Testis (tissue), 3 donors: Measurements from ENCODE around the gene REL. TPM values are rescaled to one million over a fixed set of nuclear protein-coding genes. Genes with fewer than 3 reads are reported as not detected.
A peak's percentile ranks its signal among the peaks of the same experiment; 100 is the strongest.

ENCODE experiments used
- DNase-seq: peaks from one replicate; pipeline ENCODE4 v3.0.0-alpha.2; 2019
- H3K27ac ChIP-seq, 2 donors: fragments of 200-600 bp; sonication (generic); one replicate each; pipeline ENCODE4 v1.5.1; 2019
- H3K27me3 ChIP-seq: fragments of 200-600 bp; sonication (generic); one replicate; pipeline ENCODE4 v1.5.1; 2019
- H3K36me3 ChIP-seq: fragments of 200-600 bp; sonication (generic); one replicate; pipeline ENCODE4 v1.5.1; 2017; ENCODE audit warnings: low read depth; ENCODE audit errors: missing control alignments
- H3K4me1 ChIP-seq: fragments of 200-600 bp; sonication (generic); one replicate; pipeline ENCODE4 v1.5.1; 2019
- H3K4me3 ChIP-seq, 2 donors: fragments of 200-600 bp; sonication (generic); one replicate each; pipeline ENCODE4 v1.5.1; 2017 to 2019
- H3K9me3 ChIP-seq: fragments of 200-600 bp; sonication (generic); one replicate; pipeline ENCODE4 v1.5.1; 2017
- CTCF ChIP-seq, 3 experiments: fragments of 450-650 bp in 2 of 3; fragments of 200-600 bp in 1 of 3; sonication (generic) in 1 of 3; IDR thresholded peaks; one replicate each; pipeline ENCODE4 v1.5.1; 2016 to 2019; ENCODE audit warnings: antibody characterized with exemption in 3 of 3, mild to moderate bottlenecking in 2 of 3, moderate library complexity in 1 of 3
- POLR2A ChIP-seq: fragments of 450-650 bp; IDR thresholded peaks from one replicate; pipeline ENCODE4 v1.6.1; 2017; ENCODE audit warnings: antibody characterized with exemption, mild to moderate bottlenecking, moderate library complexity
- WGBS, 2 donors: methylation state at CpG; one replicate each; pipeline ENCODE4 v1.1.5; 2018; 5-methylcytosine and 5-hydroxymethylcytosine counted together
- intact Hi-C: fragments of 100-400 bp; cut with DNase I; formaldehyde crosslinking; loops from one replicate; pipeline ENCODE4 v1.15.1; 2023; ENCODE audit warnings: low total_unique reads
- polyA plus RNA-seq: library from polyadenylated mRNA; stranded (reverse); fragments of 350-450 nt; fragmentation: Illumina TruSeq; extraction: RNeasy Lipid Tissue Mini Kit (QIAGEN cat#74804); gene quantifications from one replicate; pipeline ENCODE4 v1.2.3, GENCODE V29; 2014; ENCODE audit warnings: low read depth, low replicate concordance; ENCODE audit not compliant: insufficient read depth
- total RNA-seq, 2 donors: library from RNA; depleted of rRNA; stranded (reverse); fragments of >200 nt; gene quantifications; one replicate each; pipeline ENCODE4 v1.2.3, GENCODE V29; 2016

The REL gene
- total and polyA plus RNA-seq, 3 donors from 2014 or later, result 4.3 to 33.7 (median 30.5) TPM

- no peaks in the 10 kb centered on the region for H3K27me3 ChIP-seq
- TF ChIP-seq CTCF (IDR thresholded peaks at IDR 0.05) (no peak), POLR2A (no peak)
- no peaks in the 10 kb centered on the region for H3K9me3 ChIP-seq
- no peak for DNase-seq
- WGBS, 2 donors, result 72 to 75% methylated on average over 2 of the region's 2 CpGs
- no peak overlapping the region for H3K27ac ChIP-seq
- H3K36me3 ChIP-seq, result no peaks in the 10 kb centered on the region
- H3K4me1 ChIP-seq, result no peaks in the 10 kb centered on the region
- intact Hi-C loops, result no loop called here
- no peak overlapping the region for H3K4me3 ChIP-seq
Measured at GRCh38 chr2:60939622-60940021, 58.2 kb downstream of the REL start.

GRCh38 chr2:60945341-60945740 lies 64.0 kb downstream of the REL start:
- H3K36me3 ChIP-seq, result no peaks in the 10 kb centered on the region
- WGBS, 2 donors, result 80% methylated on average over 2 of the region's 2 CpGs
- TF ChIP-seq CTCF (IDR thresholded peaks at IDR 0.05), result no peak
- no peak for TF ChIP-seq POLR2A
- intact Hi-C loops, result no loop called here
- H3K4me3 ChIP-seq, result no peak overlapping the region
- H3K27ac ChIP-seq, result no peak overlapping the region
- no peaks in the 10 kb centered on the region for H3K9me3 ChIP-seq
- no peak for DNase-seq
- H3K27me3 ChIP-seq, result no peaks in the 10 kb centered on the region
- no peaks in the 10 kb centered on the region for H3K4me1 ChIP-seq

GRCh38 chr2:60947056-60947455 lies 65.7 kb downstream of the REL start:
- peak overlapping the region in 1 of 2 donors; percentile 13 for H3K4me3 ChIP-seq
- no peaks in the 10 kb centered on the region for H3K4me1 ChIP-seq
- no peaks in the 10 kb centered on the region for H3K36me3 ChIP-seq
- no peak overlapping the region for H3K27ac ChIP-seq
- no peaks in the 10 kb centered on the region for H3K9me3 ChIP-seq
- intact Hi-C loops, result no loop called here
- H3K27me3 ChIP-seq, result no peaks in the 10 kb centered on the region
- WGBS, 2 donors, result 57 to 71% methylated on average over 4 of the region's 4 CpGs
- no peak for DNase-seq
- TF ChIP-seq CTCF (IDR thresholded peaks at IDR 0.05), result no peak
- TF ChIP-seq POLR2A, result no peak

- intact Hi-C loops, result no loop called here
- Histone ChIP-seq H3K27ac (no peak overlapping the region), H3K9me3 (no peaks in the 10 kb centered on the region), H3K27me3 (no peaks in the 10 kb centered on the region), H3K4me3 (peak overlapping the region in 1 of 2 donors; percentile 13), H3K4me1 (no peaks in the 10 kb centered on the region), H3K36me3 (no peaks in the 10 kb centered on the region)
- 66 to 81% methylated on average over 8 of the region's 8 CpGs for WGBS, 2 donors
- TF ChIP-seq CTCF (IDR thresholded peaks at IDR 0.05) (no peak), POLR2A (no peak)
- DNase-seq, result no peak
Measured at GRCh38 chr2:60948161-60948560, 66.8 kb downstream of the REL start.

- no peak overlapping the region for H3K4me3 ChIP-seq
- H3K27me3 ChIP-seq, result no peaks in the 10 kb centered on the region
- no peaks in the 10 kb centered on the region for H3K4me1 ChIP-seq
- no peak overlapping the region for H3K27ac ChIP-seq
- no peaks in the 10 kb centered on the region for H3K36me3 ChIP-seq
- 89 to 92% methylated on average over 6 of the region's 6 CpGs for WGBS, 2 donors
- DNase-seq, result no peak
- intact Hi-C loops, result no loop called here
- TF ChIP-seq CTCF (IDR thresholded peaks at IDR 0.05) (no peak), POLR2A (no peak)
- H3K9me3 ChIP-seq, result no peaks in the 10 kb centered on the region
Measured at GRCh38 chr2:60948926-60949579, 67.7 kb downstream of the REL start.
